OCI-LY1 (cell line): ENCODE measurements around the gene PNKP.

Source experiments
- H2AFZ ChIP-seq: fragments of 200-600 bp; sonication (generic), shearing (Covaris generic); 2 replicates; pipeline ENCODE4 v1.6.0; 2014; ENCODE audit warnings: antibody characterized with exemption, mild to moderate bottlenecking, low read length
- H3F3A ChIP-seq: fragments of 200-600 bp; sonication (generic), shearing (Covaris generic); 2 replicates; pipeline ENCODE4 v1.6.0; 2014; ENCODE audit warnings: mild to moderate bottlenecking, antibody characterized with exemption, low read length, moderate library complexity; ENCODE audit not compliant: insufficient read depth
- H3K27ac ChIP-seq: fragments of 200-600 bp; sonication (generic); 2 replicates; pipeline ENCODE4 v1.5.1; 2014; ENCODE audit warnings: low read length, mixed run types, mild to moderate bottlenecking, low read depth; ENCODE audit not compliant: poor library complexity, severe bottlenecking
- H3K27me3 ChIP-seq: fragments of 200-600 bp; sonication (generic); 2 replicates; pipeline ENCODE4 v1.6.0; 2014; ENCODE audit warnings: antibody characterized with exemption, mild to moderate bottlenecking, low read length, moderate library complexity; ENCODE audit not compliant: insufficient read depth
- H3K36me3 ChIP-seq: fragments of 200-600 bp; sonication (generic); 2 replicates; pipeline ENCODE4 v1.6.1; 2014; ENCODE audit warnings: mild to moderate bottlenecking, antibody characterized with exemption, low read length, moderate library complexity, mixed read lengths; ENCODE audit not compliant: insufficient read depth
- H3K4me1 ChIP-seq: fragments of 200-600 bp; sonication (generic); 2 replicates; pipeline ENCODE4 v1.5.1; 2014; ENCODE audit warnings: mild to moderate bottlenecking, low read length, moderate library complexity; ENCODE audit not compliant: insufficient read depth, severe bottlenecking
- H3K4me2 ChIP-seq: fragments of 200-600 bp; sonication (generic), shearing (Covaris generic); 2 replicates; pipeline ENCODE4 v1.6.1; 2014; ENCODE audit warnings: low read length
- H3K4me3 ChIP-seq: fragments of 200-600 bp; sonication (generic); 2 replicates; pipeline ENCODE4 v1.5.1; 2014; ENCODE audit warnings: low read length, low read depth, mild to moderate bottlenecking, mixed read lengths; ENCODE audit not compliant: poor library complexity, severe bottlenecking
- H3K79me2 ChIP-seq: fragments of 200-600 bp; shearing (Covaris generic); 2 replicates; pipeline ENCODE4 v1.6.1; 2016; ENCODE audit warnings: mixed run types, low read length, mixed read lengths; ENCODE audit not compliant: insufficient read depth
- H3K9ac ChIP-seq: fragments of 200-600 bp; sonication (generic), shearing (Covaris generic); 2 replicates; pipeline ENCODE4 v1.6.1; 2014; ENCODE audit warnings: mild to moderate bottlenecking, low read length, mixed read lengths
- H3K9me2 ChIP-seq: fragments of 200-600 bp; sonication (generic), shearing (Covaris generic); 2 replicates; pipeline ENCODE4 v1.6.1; 2014; ENCODE audit warnings: low read depth, mild to moderate bottlenecking, low read length, mixed read lengths
- H3K9me3 ChIP-seq: fragments of 200-600 bp; shearing (Covaris generic); 2 replicates; pipeline ENCODE4 v1.6.1; 2014; ENCODE audit warnings: low read length, mixed read lengths
- H4K20me1 ChIP-seq: fragments of 200-600 bp; sonication (generic), shearing (Covaris generic); 2 replicates; pipeline ENCODE4 v1.6.0; 2016; ENCODE audit warnings: mild to moderate bottlenecking, low read length; ENCODE audit not compliant: insufficient read depth
- EZH2 ChIP-seq: fragments of 200-600 bp; sonication (generic), shearing (Covaris generic); IDR thresholded peaks from 2 replicates; pipeline ENCODE4 v1.8.0; 2017; ENCODE audit warnings: borderline replicate concordance, mixed run types, mild to moderate bottlenecking, antibody characterized with exemption, low read length, moderate library complexity, mixed read lengths
- TF ChIP-seq, protein P1 (sequence below): fragments of 200-600 bp; sonication (generic), shearing (Covaris generic); IDR thresholded peaks from 2 replicates; pipeline ENCODE4 v1.5.1; 2017; ENCODE audit warnings: mild to moderate bottlenecking, antibody characterized with exemption, low read length, moderate library complexity, mixed read lengths

Gene PNKP

DNA sequence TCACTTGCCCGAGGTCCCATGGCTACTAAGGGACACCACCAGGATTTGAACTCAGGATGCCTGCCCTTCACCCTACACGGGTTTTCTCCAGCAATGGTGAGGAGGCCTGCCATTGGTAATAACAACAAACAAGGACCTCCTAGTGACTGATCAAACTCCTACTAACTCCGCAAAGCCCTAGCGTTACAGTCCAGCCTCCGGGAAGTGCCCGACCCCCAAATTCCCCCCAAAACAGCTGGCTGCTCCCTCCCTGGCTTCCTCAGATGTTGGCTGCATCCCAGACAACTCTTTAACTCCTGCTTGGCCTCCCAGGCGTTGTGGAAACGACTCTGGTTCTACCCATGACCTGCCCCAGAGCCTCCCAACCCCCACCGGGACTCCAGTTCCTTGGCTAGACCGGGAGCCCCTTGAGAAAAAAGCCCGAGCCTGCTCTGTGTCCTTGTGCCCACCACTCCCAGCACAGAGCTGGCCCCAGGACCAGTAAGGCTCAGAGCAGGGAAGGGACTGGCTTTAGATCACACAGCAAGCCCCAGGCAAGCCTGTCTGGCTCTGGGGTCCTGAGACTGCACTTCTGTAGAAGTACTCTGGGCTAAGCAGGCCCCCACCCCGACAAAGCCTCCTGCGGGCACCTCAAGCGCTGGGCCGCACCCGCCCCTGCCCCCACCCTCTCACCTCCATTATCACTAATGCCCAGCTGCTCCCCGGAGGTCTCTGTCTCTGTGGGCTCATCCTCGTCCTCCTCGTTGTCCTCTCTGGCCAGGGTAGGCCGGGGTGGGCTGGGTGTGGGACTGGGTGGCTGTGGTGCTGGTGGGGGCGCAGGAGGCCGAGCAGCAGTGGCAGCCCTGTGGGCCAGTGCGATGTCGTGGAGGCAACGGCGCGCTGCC is 5.1 kb upstream of the PNKP start:
- H3K27ac ChIP-seq = peak overlapping the region; percentile 10
- H3K27me3 ChIP-seq = no peaks in the 10 kb centered on the region
- no peak overlapping the region for H3K4me2 ChIP-seq
- no peaks in the 10 kb centered on the region for H4K20me1 ChIP-seq
- H3K4me3 ChIP-seq = no peak overlapping the region
- peaks cover 8% of the 10 kb centered on the region for H3K79me2 ChIP-seq
- H2AFZ ChIP-seq = no peak overlapping the region
- TF ChIP-seq, protein P1, sequence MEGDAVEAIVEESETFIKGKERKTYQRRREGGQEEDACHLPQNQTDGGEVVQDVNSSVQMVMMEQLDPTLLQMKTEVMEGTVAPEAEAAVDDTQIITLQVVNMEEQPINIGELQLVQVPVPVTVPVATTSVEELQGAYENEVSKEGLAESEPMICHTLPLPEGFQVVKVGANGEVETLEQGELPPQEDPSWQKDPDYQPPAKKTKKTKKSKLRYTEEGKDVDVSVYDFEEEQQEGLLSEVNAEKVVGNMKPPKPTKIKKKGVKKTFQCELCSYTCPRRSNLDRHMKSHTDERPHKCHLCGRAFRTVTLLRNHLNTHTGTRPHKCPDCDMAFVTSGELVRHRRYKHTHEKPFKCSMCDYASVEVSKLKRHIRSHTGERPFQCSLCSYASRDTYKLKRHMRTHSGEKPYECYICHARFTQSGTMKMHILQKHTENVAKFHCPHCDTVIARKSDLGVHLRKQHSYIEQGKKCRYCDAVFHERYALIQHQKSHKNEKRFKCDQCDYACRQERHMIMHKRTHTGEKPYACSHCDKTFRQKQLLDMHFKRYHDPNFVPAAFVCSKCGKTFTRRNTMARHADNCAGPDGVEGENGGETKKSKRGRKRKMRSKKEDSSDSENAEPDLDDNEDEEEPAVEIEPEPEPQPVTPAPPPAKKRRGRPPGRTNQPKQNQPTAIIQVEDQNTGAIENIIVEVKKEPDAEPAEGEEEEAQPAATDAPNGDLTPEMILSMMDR = no peak
- no peak for TF ChIP-seq EZH2
- H3K9me3 ChIP-seq = no peaks in the 10 kb centered on the region
- H3K4me1 ChIP-seq = peaks cover 38% of the 10 kb centered on the region
- no peak overlapping the region for H3K9ac ChIP-seq
- no peaks in the 10 kb centered on the region for H3K9me2 ChIP-seq
- peaks cover 16% of the 10 kb centered on the region for H3K36me3 ChIP-seq
- no peaks in the 10 kb centered on the region for H3F3A ChIP-seq

DNA sequence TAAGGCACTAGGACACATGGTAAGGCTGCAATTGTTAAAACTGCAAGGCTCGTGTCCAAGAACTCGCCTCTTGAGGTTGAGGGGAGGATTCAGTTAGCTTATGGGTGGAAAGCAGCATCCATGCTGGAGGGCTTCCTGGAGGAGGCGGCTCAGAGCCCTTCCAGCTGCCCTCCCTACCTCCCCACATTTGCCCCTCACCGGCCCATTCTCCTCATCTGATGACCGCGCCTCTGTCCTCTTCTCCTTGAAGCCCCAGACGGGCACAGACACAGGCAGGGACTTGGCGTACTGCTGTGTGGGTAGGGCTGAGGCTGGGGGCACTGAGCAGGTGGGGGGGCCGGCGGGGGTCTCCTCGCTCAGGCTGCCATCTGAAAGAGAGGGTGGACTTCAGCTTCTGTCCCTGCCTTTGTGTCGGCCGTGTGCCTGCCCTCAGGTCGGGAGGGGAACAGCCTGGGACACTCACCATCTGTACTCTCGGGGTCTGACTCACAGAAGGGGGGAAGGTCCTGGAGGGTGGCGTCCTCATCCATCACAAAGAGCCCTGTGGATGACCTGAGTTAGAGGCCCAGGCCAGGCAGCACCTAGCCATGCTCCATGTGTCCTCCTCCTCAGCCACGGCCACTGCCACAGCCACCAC is 4.1 kb upstream of the PNKP start:
- Histone ChIP-seq H3K4me3 (no peak overlapping the region), H3K4me1 (peaks cover 41% of the 10 kb centered on the region), H3K27me3 (no peaks in the 10 kb centered on the region), H3K27ac (peak overlapping the region; percentile 10), H3K36me3 (peaks cover 16% of the 10 kb centered on the region), H3K4me2 (no peak overlapping the region), H3K9ac (no peak overlapping the region), H3K9me2 (no peaks in the 10 kb centered on the region), H3K79me2 (peaks cover 11% of the 10 kb centered on the region), H2AFZ (no peak overlapping the region), H3K9me3 (no peaks in the 10 kb centered on the region), H3F3A (no peaks in the 10 kb centered on the region), H4K20me1 (no peaks in the 10 kb centered on the region)
- TF ChIP-seq, protein P1 = no peak
- no peak for TF ChIP-seq EZH2

DNA sequence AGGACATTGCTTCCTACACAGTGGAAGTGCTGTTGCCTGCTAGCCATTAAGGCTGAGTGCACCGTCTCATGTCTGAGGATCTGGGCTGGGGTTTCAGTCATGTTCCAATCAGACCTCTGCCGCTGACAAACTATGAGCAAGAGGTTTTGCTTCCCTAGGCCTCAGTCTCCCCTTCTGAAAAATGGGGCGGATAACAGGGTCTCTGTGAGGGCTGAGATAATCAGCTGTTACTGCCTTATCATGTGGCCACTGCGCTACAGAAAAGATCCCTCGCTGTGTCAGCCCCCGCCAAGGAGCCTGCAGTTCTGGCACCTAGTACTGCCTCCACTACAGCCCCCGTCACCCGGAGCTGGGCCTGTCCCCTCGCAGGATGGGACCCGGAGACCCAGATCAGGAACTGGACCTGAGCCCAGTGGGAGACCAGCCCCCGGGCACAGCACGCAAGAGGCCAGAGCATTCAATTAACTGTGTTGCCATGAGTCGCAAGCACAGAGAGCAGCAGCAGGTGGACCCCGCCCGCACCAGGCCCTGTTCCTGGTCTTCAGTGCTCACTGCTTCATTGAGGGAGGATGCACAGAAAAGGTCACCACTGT is 3.0 kb upstream of the PNKP start:
- no peaks in the 10 kb centered on the region for H3K9me3 ChIP-seq
- H4K20me1 ChIP-seq = no peaks in the 10 kb centered on the region
- H3K79me2 ChIP-seq = peaks cover 11% of the 10 kb centered on the region
- peak overlapping the region; percentile 55 for H3K4me2 ChIP-seq
- H3K4me3 ChIP-seq = peak overlapping the region; percentile 53
- no peak overlapping the region for H2AFZ ChIP-seq
- H3K4me1 ChIP-seq = peaks cover 46% of the 10 kb centered on the region
- H3F3A ChIP-seq = no peaks in the 10 kb centered on the region
- peak overlapping the region; percentile 79 for H3K27ac ChIP-seq
- H3K9me2 ChIP-seq = no peaks in the 10 kb centered on the region
- peak overlapping the region; percentile 51 for H3K9ac ChIP-seq
- TF ChIP-seq, protein P1 = no peak
- no peak for TF ChIP-seq EZH2
- peaks cover 16% of the 10 kb centered on the region for H3K36me3 ChIP-seq
- no peaks in the 10 kb centered on the region for H3K27me3 ChIP-seq
